K562 (cell line): ENCODE data around the gene KRT36. TPM values are rescaled to one million over a fixed set of nuclear protein-coding genes. Genes with fewer than 3 reads are reported as not detected.

Experiments
- ARID1B ChIP-seq: fragments of 450-650 bp; IDR thresholded peaks from 2 replicates; pipeline ENCODE4 v1.6.1; 2016; ENCODE audit warnings: antibody characterized with exemption, mild to moderate bottlenecking, inconsistent platforms
- CBFA2T2 ChIP-seq: fragments of 450-650 bp; conservative IDR thresholded peaks from 2 replicates; pipeline ENCODE4 v1.6.1; 2017; ENCODE audit warnings: mild to moderate bottlenecking
- FOXP1 ChIP-seq: sonication (generic); formaldehyde crosslinking; IDR thresholded peaks from 2 replicates; pipeline ENCODE4 v1.8.0; 2022; ENCODE audit warnings: mild to moderate bottlenecking, missing genetic modification reagents
- HMBOX1 ChIP-seq: sonication (generic); IDR thresholded peaks from 2 replicates; pipeline ENCODE4 v1.6.1; 2016
- HMGN3 ChIP-seq: IDR thresholded peaks from 2 replicates; pipeline ENCODE4 v1.6.1; 2011; ENCODE audit warnings: borderline replicate concordance, low read depth, mild to moderate bottlenecking, mixed read lengths, low read length; ENCODE audit not compliant: insufficient read length; ENCODE audit errors: extremely low read depth
- KAT8 ChIP-seq: fragments of 450-650 bp; IDR thresholded peaks from 2 replicates; pipeline ENCODE4 v1.6.1; 2016; ENCODE audit warnings: low read depth, mild to moderate bottlenecking
- KLF6 ChIP-seq: fragments of 250-450 bp; sonication (Bioruptor Pico); IDR thresholded peaks from 2 replicates; pipeline ENCODE4 v1.4.0; 2020; ENCODE audit warnings: mild to moderate bottlenecking, moderate library complexity, borderline replicate concordance
- MCM2 ChIP-seq: fragments of 450-650 bp; IDR thresholded peaks from 2 replicates; pipeline ENCODE4 v1.6.1; 2017; ENCODE audit warnings: low read depth, mild to moderate bottlenecking
- MNT ChIP-seq, 2 experiments: fragments of 450-650 bp; conservative IDR thresholded peaks; 2 replicates each; pipeline ENCODE4 v1.6.1; 2017; ENCODE audit warnings: mild to moderate bottlenecking in 2 of 2, moderate library complexity in 2 of 2
- NCOR1 ChIP-seq: fragments of 450-650 bp; IDR thresholded peaks from 2 replicates; pipeline ENCODE4 v1.6.1; 2016; ENCODE audit warnings: mild to moderate bottlenecking, moderate library complexity
- NFE2 ChIP-seq: IDR thresholded peaks from 2 replicates; pipeline ENCODE4 v1.6.1; 2014; ENCODE audit warnings: antibody characterized with exemption, low read depth
- PHB2 ChIP-seq: fragments of 450-650 bp; IDR thresholded peaks from 2 replicates; pipeline ENCODE4 v1.6.1; 2017; ENCODE audit warnings: low read depth
- PKNOX1 ChIP-seq: fragments of 450-650 bp; IDR thresholded peaks from 2 replicates; pipeline ENCODE4 v1.6.1; 2016
- POLR2H ChIP-seq: IDR thresholded peaks from 2 replicates; pipeline ENCODE4 v1.6.1; 2016; ENCODE audit warnings: missing genetic modification characterization, low read depth, mild to moderate bottlenecking, control low read depth, missing compliant biosample characterization, moderate library complexity
- RBM34 ChIP-seq: fragments of 200-400 bp; formaldehyde crosslinking; IDR thresholded peaks from 2 replicates; pipeline ENCODE4 v1.6.1; 2018; ENCODE audit warnings: low read length, borderline replicate concordance; ENCODE audit not compliant: insufficient read depth
- RFX7 ChIP-seq: fragments of 250-450 bp; sonication (Bioruptor Pico); IDR thresholded peaks from 2 replicates; pipeline ENCODE4 v1.5.1; 2021; ENCODE audit warnings: mild to moderate bottlenecking
- RNF2 ChIP-seq: sonication (generic); IDR thresholded peaks from 2 replicates; pipeline ENCODE4 v1.6.1; 2016
- SRSF9 ChIP-seq: fragments of 200-400 bp; formaldehyde crosslinking; IDR thresholded peaks from 2 replicates; pipeline ENCODE4 v1.6.1; 2017; ENCODE audit warnings: low read depth, low read length, borderline replicate concordance
- TCF3 ChIP-seq: sonication (generic); formaldehyde crosslinking; IDR thresholded peaks from 2 replicates; pipeline ENCODE4 v1.4.0; 2020; ENCODE audit warnings: mild to moderate bottlenecking, missing genetic modification reagents
- TCF7 ChIP-seq: sonication (generic); IDR thresholded peaks from 2 replicates; pipeline ENCODE4 v1.6.1; 2016; ENCODE audit warnings: antibody characterized with exemption, borderline replicate concordance
- TCF7L2 ChIP-seq: fragments of 150-350 bp; IDR thresholded peaks from 2 replicates; pipeline ENCODE4 v1.6.1; 2016; ENCODE audit warnings: low read depth, mild to moderate bottlenecking, low read length, moderate library complexity
- ZFP91 ChIP-seq: sonication (generic); formaldehyde crosslinking; IDR thresholded peaks from 2 replicates; pipeline ENCODE4 v1.8.0; 2022; ENCODE audit warnings: mild to moderate bottlenecking, missing genetic modification reagents
- ZNF133 ChIP-seq: fragments of 250-450 bp; sonication (Bioruptor Pico); IDR thresholded peaks from 2 replicates; pipeline ENCODE4 v1.4.0; 2020; ENCODE audit warnings: mild to moderate bottlenecking
- ZNF184 ChIP-seq: sonication (generic); formaldehyde crosslinking; IDR thresholded peaks from 2 replicates; pipeline ENCODE4 v1.5.0; 2020; ENCODE audit warnings: missing genetic modification reagents
- ZNF274 ChIP-seq: IDR thresholded peaks from 2 replicates; pipeline ENCODE4 v1.6.1; 2011; ENCODE audit warnings: low read depth, mild to moderate bottlenecking, low read length, moderate library complexity, borderline replicate concordance
- ZNF668 ChIP-seq: fragments of 250-450 bp; sonication (Bioruptor Pico); IDR thresholded peaks from 2 replicates; pipeline ENCODE4 v1.8.0; 2022; ENCODE audit warnings: mild to moderate bottlenecking, inconsistent platforms
- polyA plus RNA-seq, 8 experiments: library from polyadenylated mRNA; depleted of rRNA in 4 of 8; stranded (reverse) in 5 of 8; unstranded in 3 of 8; fragments of >200 nt; fragmentation: Nextera tagmentation in 2 of 8; fragmentation: Illumina TruSeq in 1 of 8; extraction: Ambion mirVana in 2 of 8; extraction: Trizol in 1 of 8; gene quantifications; 2 replicates each; pipeline versions ENCODE4 v1.2.1 to v1.2.3, GENCODE V29; 2011 to 2014; ENCODE audit warnings: inconsistent platforms in 1 of 8, missing spikeins in 1 of 8
- total RNA-seq, 7 experiments: library from RNA; depleted of rRNA in 6 of 7; stranded (reverse); fragments of >200 nt in 6 of 7; fragmentation: Illumina TruSeq in 2 of 7; extraction: Trizol in 2 of 7; gene quantifications; 2 replicates each; pipeline versions ENCODE4 v1.2.1 to v1.2.3, GENCODE V29; 2011 to 2021; ENCODE audit warnings: low replicate concordance in 1 of 7

Gene KRT36
- total and polyA plus RNA-seq, 9 of the 15 experiments (the other 6 are each of a cell fraction or from before 2014, with no cell fraction given) = 0.04 TPM; not detected in 8

GRCh38 chr17:41483991-41484826 lies 5.5 kb downstream of the KRT36 start (continued):
- no peak for TF ChIP-seq ZFP91 (CRISPR knock-in tag)
- no peak for TF ChIP-seq KAT8
- TF ChIP-seq ZNF668 = no peak
- TF ChIP-seq SRSF9 = no peak
- no peak for TF ChIP-seq MNT (conservative IDR thresholded peaks at IDR 0.05)
- TF ChIP-seq NCOR1 = peak; percentile 36; the same call in 1 of the 2 replicates
- no peak for TF ChIP-seq RNF2
- no peak for TF ChIP-seq HMBOX1
- no peak for TF ChIP-seq RBM34
- TF ChIP-seq MCM2 = no peak
- peak; percentile 34; the same call in 1 of the 2 replicates for TF ChIP-seq TCF3 (CRISPR knock-in tag)
- no peak for TF ChIP-seq RFX7
- TF ChIP-seq ARID1B = peak; percentile 41
- no peak for TF ChIP-seq ZNF184 (CRISPR knock-in tag)
- TF ChIP-seq FOXP1 (CRISPR knock-in tag) = no peak
- TF ChIP-seq KLF6 (CRISPR knock-in tag) = no peak
- TF ChIP-seq NFE2 = 0 out of 2 replicates have a peak, but pooled peaks have one; percentile 13
- peak; percentile 57 for TF ChIP-seq CBFA2T2
- TF ChIP-seq HMGN3 = no peak
- TF ChIP-seq ZNF133 = no peak
- TF ChIP-seq PHB2 = no peak
- no peak for TF ChIP-seq POLR2H (tag)
- TF ChIP-seq TCF7 = no peak
- no peak for TF ChIP-seq PKNOX1
- no peak for TF ChIP-seq TCF7L2
- TF ChIP-seq ZNF274 = no peak
